Epithelial cell of proximal tubule (primary cell): ENCODE data around the gene ARAP3. TPM values are rescaled to one million over a fixed set of nuclear protein-coding genes. Genes with fewer than 3 reads are reported as not detected.

Experiments
- DNase-seq: peaks from one replicate; pipeline ENCODE4 v3.0.0-alpha.2; 2011; ENCODE audit warnings: low read depth
- H3K4me3 ChIP-seq: 2 replicates; pipeline ENCODE4 v1.5.1; 2011; ENCODE audit warnings: low read depth, mild to moderate bottlenecking, low read length
- total RNA-seq: library from RNA; depleted of rRNA; stranded (reverse); fragments of >200 nt; gene quantifications from 2 replicates; pipeline ENCODE4 v1.2.3, GENCODE V29; 2015
- TF ChIP-seq, protein P1 (sequence below): conservative IDR thresholded peaks from 2 replicates; pipeline ENCODE4 v1.5.1; 2012; ENCODE audit warnings: low read depth, mild to moderate bottlenecking, low read length

ARAP3 gene
- total RNA-seq, 1 donor from 2014 or later: 11.3 TPM

GRCh38 chr5:141618804-141619554 is 63.1 kb downstream of the ARAP3 start, which contains the start of gene DIAPH1:
TSS of gene DIAPH1 (minus strand) at chr5:141619000. CDS start at chr5:141618914, 86 bp downstream.
- TF ChIP-seq, protein P1, sequence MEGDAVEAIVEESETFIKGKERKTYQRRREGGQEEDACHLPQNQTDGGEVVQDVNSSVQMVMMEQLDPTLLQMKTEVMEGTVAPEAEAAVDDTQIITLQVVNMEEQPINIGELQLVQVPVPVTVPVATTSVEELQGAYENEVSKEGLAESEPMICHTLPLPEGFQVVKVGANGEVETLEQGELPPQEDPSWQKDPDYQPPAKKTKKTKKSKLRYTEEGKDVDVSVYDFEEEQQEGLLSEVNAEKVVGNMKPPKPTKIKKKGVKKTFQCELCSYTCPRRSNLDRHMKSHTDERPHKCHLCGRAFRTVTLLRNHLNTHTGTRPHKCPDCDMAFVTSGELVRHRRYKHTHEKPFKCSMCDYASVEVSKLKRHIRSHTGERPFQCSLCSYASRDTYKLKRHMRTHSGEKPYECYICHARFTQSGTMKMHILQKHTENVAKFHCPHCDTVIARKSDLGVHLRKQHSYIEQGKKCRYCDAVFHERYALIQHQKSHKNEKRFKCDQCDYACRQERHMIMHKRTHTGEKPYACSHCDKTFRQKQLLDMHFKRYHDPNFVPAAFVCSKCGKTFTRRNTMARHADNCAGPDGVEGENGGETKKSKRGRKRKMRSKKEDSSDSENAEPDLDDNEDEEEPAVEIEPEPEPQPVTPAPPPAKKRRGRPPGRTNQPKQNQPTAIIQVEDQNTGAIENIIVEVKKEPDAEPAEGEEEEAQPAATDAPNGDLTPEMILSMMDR: peak; percentile 98
- peak within 1 kb of the TSS; percentile 79 for H3K4me3 ChIP-seq
- no peak for DNase-seq

- TF ChIP-seq, protein P1: no peak
- DNase-seq: no peak
- peak overlapping the region; percentile 79 for H3K4me3 ChIP-seq
Observed at GRCh38 chr5:141618030-141618803, 63.8 kb downstream of the ARAP3 start.

DNA sequence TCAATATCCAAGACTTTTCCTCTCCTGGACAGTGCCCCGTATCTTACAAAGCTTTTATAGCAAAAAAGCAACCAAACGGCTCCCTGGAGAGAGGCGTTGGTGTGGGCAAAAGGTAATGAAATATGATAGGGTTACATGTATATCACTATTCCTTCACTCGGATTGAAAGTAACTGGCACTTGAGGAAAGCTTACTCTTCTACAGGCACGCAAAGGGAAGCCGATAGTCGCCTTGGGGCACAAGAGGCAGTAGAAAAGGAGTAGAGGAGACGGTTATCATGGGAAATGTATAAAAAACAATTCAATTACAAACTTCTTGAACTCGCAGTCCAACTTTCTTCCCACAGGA is 64.4 kb downstream of the ARAP3 start:
- H3K4me3 ChIP-seq: peak overlapping the region; percentile 79
- TF ChIP-seq, protein P1: no peak
- no peak for DNase-seq

- TF ChIP-seq, protein P1: no peak
- no peak for DNase-seq
- H3K4me3 ChIP-seq: peak overlapping the region; percentile 79
Observed at GRCh38 chr5:141617128-141617527, 64.9 kb downstream of the ARAP3 start.

DNA sequence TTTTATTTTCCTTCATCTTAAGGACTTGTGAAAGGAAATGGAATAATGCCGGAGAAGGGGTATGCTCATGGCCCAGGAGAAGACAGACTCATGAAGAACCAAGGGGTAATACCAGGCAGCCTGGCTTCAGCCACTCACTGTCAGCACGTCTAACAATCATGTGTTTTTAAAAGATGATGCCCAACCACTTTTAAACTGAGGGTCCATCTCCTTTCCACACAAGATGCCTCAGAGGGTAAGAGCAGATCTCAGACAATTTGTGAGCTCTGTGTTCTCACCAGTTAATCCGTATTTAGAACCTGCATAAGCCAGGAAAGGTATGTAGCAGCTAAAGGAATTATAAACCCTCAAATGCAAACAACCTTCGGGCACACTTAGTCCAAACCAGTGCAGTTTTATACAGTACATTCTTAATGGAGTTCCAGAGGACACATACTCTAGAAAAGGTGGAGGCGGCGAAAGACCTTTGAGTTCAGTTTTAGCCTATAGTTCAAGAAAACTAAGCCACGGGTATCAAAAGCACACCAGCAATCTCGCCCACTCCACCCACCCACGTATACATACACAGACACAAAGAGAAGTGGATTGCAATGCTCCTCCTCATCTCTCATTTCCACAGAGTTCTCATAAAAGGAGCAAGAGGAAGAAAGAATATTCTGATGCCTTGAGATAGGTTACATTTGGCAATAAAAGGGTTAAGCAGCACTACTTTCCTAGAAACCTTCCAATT is 65.9 kb downstream of the ARAP3 start:
- H3K4me3 ChIP-seq: peak overlapping the region; percentile 79
- TF ChIP-seq, protein P1: no peak
- DNase-seq: no peak

DNA sequence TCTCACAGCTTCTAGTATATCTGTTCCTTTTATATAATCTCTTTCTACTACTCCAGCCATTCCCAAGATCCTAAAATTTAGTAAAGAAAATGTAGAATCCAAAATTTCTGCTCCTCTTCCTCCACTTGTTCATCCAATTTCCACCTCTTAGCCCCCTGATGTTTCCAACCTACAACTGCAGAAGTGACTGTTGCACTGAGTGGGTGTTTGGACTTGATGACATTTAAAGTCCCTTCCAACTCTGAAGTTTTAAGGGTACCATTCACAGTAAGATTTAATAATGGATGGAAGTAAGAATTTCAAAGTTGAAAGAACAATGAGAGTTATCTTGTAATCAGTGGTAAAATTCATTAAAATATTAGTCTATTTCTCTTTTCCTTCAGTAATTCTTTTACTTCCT is 68.7 kb downstream of the ARAP3 start:
- H3K4me3 ChIP-seq: no peak overlapping the region
- TF ChIP-seq, protein P1: no peak
- DNase-seq: no peak
